Peyer's patch (tissue), 4 donors: ENCODE measurements around the gene TIMM17A. TPM values are rescaled to one million over a fixed set of nuclear protein-coding genes. Genes with fewer than 3 reads are reported as not detected.
A peak's percentile ranks its signal among the peaks of the same experiment; 100 is the strongest.
"Not testable (repeated sequence)": the region's sequence is repeated elsewhere in the genome, so short reads cannot be mapped to it uniquely, and the experiment has no call there.

Experiments used
- DNase-seq, 3 donors: peaks; one replicate each; pipeline ENCODE4 v3.0.0-alpha.2; 2017 to 2019
- H3K27ac ChIP-seq, 4 donors: fragments of 200-600 bp; sonication (generic); one replicate each; pipeline ENCODE4 v1.5.1; 2016 to 2019
- H3K27me3 ChIP-seq, 2 donors: fragments of 200-600 bp; sonication (generic); one replicate each; pipeline ENCODE4 v1.5.1; 2019
- H3K36me3 ChIP-seq, 3 donors: fragments of 200-600 bp; sonication (generic); one replicate each; pipeline ENCODE4 v1.5.1; 2016 to 2019
- H3K4me1 ChIP-seq, 4 donors: fragments of 200-600 bp; sonication (generic); one replicate each; pipeline ENCODE4 v1.5.1; 2016 to 2019
- H3K4me3 ChIP-seq, 4 donors: fragments of 200-600 bp; sonication (generic); 1 replicate in 3 of 4; 2 replicates in 1 of 4; pipeline ENCODE4 v1.5.1; 2016 to 2019; ENCODE audit warnings: mild to moderate bottlenecking in 1 of 4
- H3K9me3 ChIP-seq, 4 donors: fragments of 200-600 bp; sonication (generic); one replicate each; pipeline ENCODE4 v1.5.1; 2016 to 2019; ENCODE audit warnings: mild to moderate bottlenecking in 1 of 4
- POLR2A ChIP-seq, 2 donors: fragments of 450-650 bp; IDR thresholded peaks; one replicate each; pipeline ENCODE4 v1.5.1; 2017; ENCODE audit warnings: antibody characterized with exemption in 2 of 2, mild to moderate bottlenecking in 2 of 2, moderate library complexity in 2 of 2
- total RNA-seq, 4 donors: library from RNA; depleted of rRNA; stranded (reverse); fragments of >200 nt; gene quantifications; one replicate each; pipeline ENCODE4 v1.1.0, GENCODE V29; 2016
- TF ChIP-seq, protein P1 (sequence below), 6 experiments: fragments of 450-650 bp in 4 of 6; fragments of 200-600 bp in 2 of 6; sonication (generic) in 1 of 6; IDR thresholded peaks; one replicate each; pipeline ENCODE4 v1.5.1; 2017 to 2019; ENCODE audit warnings: antibody characterized with exemption in 6 of 6, mild to moderate bottlenecking in 3 of 6, moderate library complexity in 1 of 6

Gene TIMM17A
- total RNA-seq, 4 donors from 2014 or later, result 20.6 to 31.0 (median 21.6) TPM

GRCh38 chr1:201933840-201934430 lies 21.4 kb upstream of the TIMM17A start:
- H3K36me3 ChIP-seq, result no peaks in the 10 kb centered on the region

DNA sequence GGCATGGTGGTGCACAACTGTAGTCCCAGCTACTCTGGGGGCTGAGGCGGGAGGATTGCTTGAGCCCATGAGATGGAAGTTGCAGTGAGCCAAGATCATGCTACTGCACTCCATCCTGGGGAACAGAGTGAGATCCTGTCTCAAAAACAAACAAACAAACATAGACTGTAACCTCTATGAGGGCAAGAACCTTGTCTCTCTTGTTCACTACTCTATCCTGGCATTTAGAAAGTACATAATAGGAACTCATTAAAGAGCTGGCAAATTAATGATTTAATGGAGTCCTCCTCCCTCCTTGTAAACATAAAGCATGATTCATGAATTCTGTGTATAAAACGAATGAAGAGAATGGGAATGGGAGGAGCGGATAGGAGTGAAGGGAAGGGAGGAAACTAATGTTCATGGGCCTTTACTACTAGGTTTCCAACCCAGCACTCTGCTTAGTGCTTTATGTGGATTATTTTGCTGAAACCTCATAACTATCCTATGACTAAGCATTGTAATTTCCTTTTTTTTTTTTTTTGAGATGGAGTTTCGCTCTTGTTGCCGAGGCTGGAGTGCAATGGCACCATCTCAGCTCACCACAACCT lies 17.6 kb upstream of the TIMM17A start:
- Histone ChIP-seq H3K36me3 (no peaks in the 10 kb centered on the region), H3K9me3 (no peaks in the 10 kb centered on the region), H3K4me1 (no peaks in the 10 kb centered on the region), H3K4me3 (no peak overlapping the region), H3K27me3 (no peaks in the 10 kb centered on the region), H3K27ac (peak overlapping the region in 3 of 4 donors; percentile 31 to 81 (median 50))
- TF ChIP-seq, protein P1, sequence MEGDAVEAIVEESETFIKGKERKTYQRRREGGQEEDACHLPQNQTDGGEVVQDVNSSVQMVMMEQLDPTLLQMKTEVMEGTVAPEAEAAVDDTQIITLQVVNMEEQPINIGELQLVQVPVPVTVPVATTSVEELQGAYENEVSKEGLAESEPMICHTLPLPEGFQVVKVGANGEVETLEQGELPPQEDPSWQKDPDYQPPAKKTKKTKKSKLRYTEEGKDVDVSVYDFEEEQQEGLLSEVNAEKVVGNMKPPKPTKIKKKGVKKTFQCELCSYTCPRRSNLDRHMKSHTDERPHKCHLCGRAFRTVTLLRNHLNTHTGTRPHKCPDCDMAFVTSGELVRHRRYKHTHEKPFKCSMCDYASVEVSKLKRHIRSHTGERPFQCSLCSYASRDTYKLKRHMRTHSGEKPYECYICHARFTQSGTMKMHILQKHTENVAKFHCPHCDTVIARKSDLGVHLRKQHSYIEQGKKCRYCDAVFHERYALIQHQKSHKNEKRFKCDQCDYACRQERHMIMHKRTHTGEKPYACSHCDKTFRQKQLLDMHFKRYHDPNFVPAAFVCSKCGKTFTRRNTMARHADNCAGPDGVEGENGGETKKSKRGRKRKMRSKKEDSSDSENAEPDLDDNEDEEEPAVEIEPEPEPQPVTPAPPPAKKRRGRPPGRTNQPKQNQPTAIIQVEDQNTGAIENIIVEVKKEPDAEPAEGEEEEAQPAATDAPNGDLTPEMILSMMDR (IDR thresholded peaks at IDR 0.05), result no peak
- TF ChIP-seq POLR2A (IDR thresholded peaks at IDR 0.05), result no peak
- no peak for DNase-seq

More at GRCh38 chr1:201933840-201934430, 21.4 kb upstream of the TIMM17A start:
- TF ChIP-seq, protein P1 (IDR thresholded peaks at IDR 0.05), result no peak
- no peak for TF ChIP-seq POLR2A (IDR thresholded peaks at IDR 0.05)
- H3K27ac ChIP-seq, result peak overlapping the region in 1 of 4 donors; percentile 45
- no peak overlapping the region for H3K4me3 ChIP-seq
- DNase-seq, result no peak
- H3K4me1 ChIP-seq, result no peaks in the 10 kb centered on the region
- no peaks in the 10 kb centered on the region for H3K9me3 ChIP-seq
- no peaks in the 10 kb centered on the region for H3K27me3 ChIP-seq

DNA sequence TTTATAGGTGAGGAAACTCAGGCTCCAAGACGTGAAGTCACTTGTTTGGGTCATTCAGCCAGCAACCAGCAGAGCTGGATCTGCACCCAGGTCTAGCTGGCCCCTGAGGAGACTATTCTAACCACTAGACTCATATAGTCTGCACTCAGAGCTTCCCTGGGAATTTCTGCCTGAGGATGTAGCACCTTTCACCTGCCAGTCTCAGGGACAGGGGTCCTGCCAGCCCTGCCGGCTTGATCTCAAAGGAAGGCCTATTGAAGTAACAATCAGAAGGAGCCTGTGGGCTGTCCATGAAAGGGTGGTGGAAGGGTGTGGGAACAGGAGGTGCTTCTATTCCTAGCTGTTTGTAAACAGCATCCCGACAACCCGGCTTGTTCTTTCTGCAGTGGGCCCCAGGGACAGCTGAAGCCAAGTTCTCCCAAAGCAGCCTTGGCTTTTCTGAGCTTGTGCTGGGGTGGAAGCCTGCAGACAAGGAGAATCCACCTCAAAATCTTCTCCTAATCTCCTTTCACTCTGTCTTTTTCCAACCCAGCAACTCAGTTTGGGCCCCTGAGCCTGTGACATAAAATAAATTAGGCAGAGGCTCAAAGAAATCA lies 16.8 kb upstream of the TIMM17A start:
- Histone ChIP-seq H3K27me3 (no peaks in the 10 kb centered on the region), H3K27ac (peak overlapping the region in 3 of 4 donors; percentile 31 to 81 (median 50)), H3K36me3 (no peaks in the 10 kb centered on the region), H3K4me1 (no peaks in the 10 kb centered on the region), H3K9me3 (no peaks in the 10 kb centered on the region), H3K4me3 (no peak overlapping the region)
- no peak for TF ChIP-seq POLR2A (IDR thresholded peaks at IDR 0.05)
- TF ChIP-seq, protein P1 (IDR thresholded peaks at IDR 0.05), result no peak
- DNase-seq, result no peak

- no peaks in the 10 kb centered on the region for H3K4me1 ChIP-seq
- peak overlapping the region in 2 of 4 donors; percentile 2 to 81 for H3K27ac ChIP-seq
- TF ChIP-seq POLR2A (IDR thresholded peaks at IDR 0.05), result no peak
- TF ChIP-seq, protein P1 (IDR thresholded peaks at IDR 0.05), result no peak
- H3K27me3 ChIP-seq, result no peaks in the 10 kb centered on the region
- H3K36me3 ChIP-seq, result no peaks in the 10 kb centered on the region
- no peak overlapping the region for H3K4me3 ChIP-seq
- no peaks in the 10 kb centered on the region for H3K9me3 ChIP-seq
- no peak for DNase-seq
Observed at GRCh38 chr1:201939148-201939547, 16.2 kb upstream of the TIMM17A start.

GRCh38 chr1:201939574-201939973 lies 15.7 kb upstream of the TIMM17A start:
- Histone ChIP-seq H3K9me3 (no peaks in the 10 kb centered on the region), H3K4me1 (no peaks in the 10 kb centered on the region), H3K27me3 (no peaks in the 10 kb centered on the region), H3K36me3 (no peaks in the 10 kb centered on the region), H3K27ac (peak overlapping the region in 2 of 4 donors; percentile 2 to 81), H3K4me3 (no peak overlapping the region)
- no peak for TF ChIP-seq POLR2A (IDR thresholded peaks at IDR 0.05)
- TF ChIP-seq, protein P1 (IDR thresholded peaks at IDR 0.05), result no peak
- no peak for DNase-seq

- H3K27me3 ChIP-seq, H3K4me1 ChIP-seq, H3K4me3 ChIP-seq, H3K9me3 ChIP-seq, H3K36me3 ChIP-seq, DNase-seq: not testable (repeated sequence)
- peak overlapping the region in 1 of 4 donors; percentile 81 for H3K27ac ChIP-seq
Observed at GRCh38 chr1:201940316-201940715, 15.0 kb upstream of the TIMM17A start.
